Measurements from ENCODE around the gene EVX2.

Gene EVX2

GRCh38 chr2:176082824-176083751 lies 674 bp downstream of the EVX2 start:
- no peak for DNase-seq (ENCODE audit: low read depth)

GRCh38 chr2:176082525-176082823 lies 1.3 kb downstream of the EVX2 start:
- DNase-seq (ENCODE audit: low read depth), result no peak

GRCh38 chr2:176081837-176082524 lies 1.8 kb downstream of the EVX2 start:
- no peak for DNase-seq (ENCODE audit: low read depth)

- no peak for DNase-seq (ENCODE audit: low read depth)
Measured at GRCh38 chr2:176081376-176081836, 2.4 kb downstream of the EVX2 start.

GRCh38 chr2:176080540-176081375 lies 3.0 kb downstream of the EVX2 start:
- DNase-seq (ENCODE audit: low read depth), result no peak

GRCh38 chr2:176079831-176080539 lies 3.8 kb downstream of the EVX2 start:
- peak; percentile 14 for DNase-seq (ENCODE audit: low read depth)

GRCh38 chr2:176079285-176079830 lies 4.4 kb downstream of the EVX2 start:
- no peak for DNase-seq (ENCODE audit: low read depth)

- DNase-seq (ENCODE audit: low read depth), result no peak
Measured at GRCh38 chr2:176078541-176079284, 5.0 kb downstream of the EVX2 start.

- no peak for DNase-seq (ENCODE audit: low read depth)
Measured at GRCh38 chr2:176076796-176077195, 7.0 kb downstream of the EVX2 start.

- no peak for DNase-seq (ENCODE audit: low read depth)
Measured at GRCh38 chr2:176076063-176076462, 7.7 kb downstream of the EVX2 start.

- DNase-seq (ENCODE audit: low read depth), result no peak
Measured at GRCh38 chr2:176075481-176075880, 8.3 kb downstream of the EVX2 start.

GRCh38 chr2:176074919-176075425 lies 8.8 kb downstream of the EVX2 start:
- no peak for DNase-seq (ENCODE audit: low read depth)

- no peak for DNase-seq (ENCODE audit: low read depth)
Measured at GRCh38 chr2:176072951-176073904, 10.5 kb downstream of the EVX2 start.

GRCh38 chr2:176072292-176072669 lies 11.5 kb downstream of the EVX2 start:
- no peak for DNase-seq (ENCODE audit: low read depth)

GRCh38 chr2:176071330-176072291 lies 12.2 kb downstream of the EVX2 start:
- no peak for DNase-seq (ENCODE audit: low read depth)

GRCh38 chr2:176068419-176068832 lies 15.3 kb downstream of the EVX2 start:
- DNase-seq (ENCODE audit: low read depth), result no peak

- no peak for DNase-seq (ENCODE audit: low read depth)
Measured at GRCh38 chr2:176067589-176068418, 16.0 kb downstream of the EVX2 start.

Data from iris pigment epithelial cell (primary cell).